Transverse colon (tissue), 4 donors: ENCODE data around the gene TMEM63B. TPM values are rescaled to one million over a fixed set of nuclear protein-coding genes. Genes with fewer than 3 reads are reported as not detected.

ENCODE experiments used
- DNase-seq: peaks from one replicate; pipeline ENCODE4 v3.0.0-alpha.2; 2019
- H3K27ac ChIP-seq, 4 donors: fragments of 200-600 bp; sonication (generic); 2 replicates each; pipeline ENCODE4 v1.5.1; 2016 to 2018; ENCODE audit warnings: inconsistent platforms in 4 of 4
- H3K27me3 ChIP-seq: fragments of 200-600 bp; sonication (generic); 2 replicates; pipeline ENCODE4 v1.5.1; 2017; ENCODE audit warnings: inconsistent platforms
- H3K36me3 ChIP-seq, 4 donors: fragments of 200-600 bp; sonication (generic); 2 replicates each; pipeline ENCODE4 v1.5.1; 2017 to 2019; ENCODE audit warnings: inconsistent platforms in 4 of 4
- H3K4me1 ChIP-seq, 4 donors: fragments of 200-600 bp; sonication (generic); 2 replicates each; pipeline ENCODE4 v1.5.1; 2017 to 2020; ENCODE audit warnings: inconsistent platforms in 4 of 4
- H3K4me3 ChIP-seq, 4 donors: fragments of 200-600 bp; sonication (generic); 1 replicate in 1 of 4; 2 replicates in 3 of 4; pipeline versions ENCODE4 v1.5.1 to v1.6.1; 2017 to 2019; ENCODE audit warnings: inconsistent platforms in 4 of 4
- H3K9me3 ChIP-seq, 2 donors: fragments of 200-600 bp; sonication (generic); 2 replicates each; pipeline ENCODE4 v1.5.1; 2017 to 2019; ENCODE audit warnings: inconsistent platforms in 2 of 2
- CTCF ChIP-seq, 5 experiments: fragments of 200-600 bp in 3 of 5; fragments of 450-650 bp in 2 of 5; sonication (generic) in 3 of 5; IDR thresholded peaks; 1 replicate in 2 of 5; 2 replicates in 3 of 5; pipeline ENCODE4 v1.5.1; 2016 to 2017; ENCODE audit warnings: antibody characterized with exemption in 5 of 5, inconsistent platforms in 3 of 5, mild to moderate bottlenecking in 2 of 5, moderate library complexity in 1 of 5
- EP300 ChIP-seq: sonication (generic); formaldehyde crosslinking; IDR thresholded peaks from one replicate; pipeline ENCODE4 v1.6.1; 2017; ENCODE audit warnings: antibody characterized with exemption, low read depth
- POLR2A ChIP-seq: fragments of 450-650 bp; IDR thresholded peaks from one replicate; pipeline ENCODE4 v1.6.1; 2016; ENCODE audit warnings: antibody characterized with exemption, mild to moderate bottlenecking, moderate library complexity
- POLR2AphosphoS5 ChIP-seq, 3 donors: sonication (generic); formaldehyde crosslinking; IDR thresholded peaks; one replicate each; pipeline ENCODE4 v1.6.1; 2016; ENCODE audit warnings: antibody characterized with exemption in 3 of 3
- WGBS, 2 donors: methylation state at CpG; one replicate each; pipeline ENCODE4 v1.1.5; 2018; ENCODE audit warnings: low coverage in 1 of 2; 5-methylcytosine and 5-hydroxymethylcytosine counted together
- in situ Hi-C, 4 donors: fragments of 200-750 bp; cut with MboI; loops; one replicate each; pipeline versions ENCODE4 v1.15.0 to v1.15.1; 2017; ENCODE audit warnings: low sequenced_read_pairs in 3 of 4, low pct_ligation_motif_present in 1 of 4, low pct_unique_long_range_greater_than_20kb in 1 of 4
- intact Hi-C: fragments of 100-400 bp; cut with DNase I; formaldehyde crosslinking; loops from one replicate; pipeline ENCODE4 v1.15.1; 2023; ENCODE audit warnings: low total_unique reads
- total RNA-seq, 4 donors: library from RNA; depleted of rRNA; stranded (reverse); fragments of >200 nt; gene quantifications; one replicate each; pipeline ENCODE4 v1.1.0, GENCODE V29; 2016

TMEM63B gene
- total RNA-seq, 4 donors from 2014 or later, result 35.0 to 258 (median 89.4) TPM

GRCh38 chr6:44084231-44085014 is 42.9 kb upstream of the TMEM63B start:
- H3K27ac ChIP-seq, result no peak overlapping the region
- no peaks in the 10 kb centered on the region for H3K36me3 ChIP-seq
- intact Hi-C loops, result no loop called here
- in situ Hi-C loops, result loop anchor here (10.0 to 25.0 kb wide), 4 partner anchors 320 to 472 kb away; no protein-coding TSS in a partner anchor
- DNase-seq, result no peak
- no peaks in the 10 kb centered on the region for H3K9me3 ChIP-seq
- no peak overlapping the region for H3K4me3 ChIP-seq
- peaks cover 0 to under 1% (median 0%) of the 10 kb centered on the region in 4 donors for H3K4me1 ChIP-seq
- no peak for TF ChIP-seq POLR2AphosphoS5 (IDR thresholded peaks at IDR 0.05)
- TF ChIP-seq EP300, result no peak
- no peak for TF ChIP-seq POLR2A
- no peak for TF ChIP-seq CTCF (IDR thresholded peaks at IDR 0.05)
- H3K27me3 ChIP-seq, result no peaks in the 10 kb centered on the region
- WGBS, 2 donors, result 86 to 100% methylated on average over 1 to 13 of the region's 13 CpGs

- H3K27me3 ChIP-seq, result no peaks in the 10 kb centered on the region
- no peak overlapping the region for H3K4me3 ChIP-seq
- no peaks in the 10 kb centered on the region for H3K36me3 ChIP-seq
- in situ Hi-C loops (loop anchor here (10.0 to 25.0 kb wide), 4 partner anchors 320 to 473 kb away; no protein-coding TSS in a partner anchor), intact Hi-C loops (no loop called here)
- no peak overlapping the region for H3K27ac ChIP-seq
- H3K4me1 ChIP-seq, result no peaks in the 10 kb centered on the region
- no peak for DNase-seq
- 85 to 100% methylated on average over 1 to 2 of the region's 2 CpGs for WGBS, 2 donors
- H3K9me3 ChIP-seq, result no peaks in the 10 kb centered on the region
- TF ChIP-seq POLR2AphosphoS5 (IDR thresholded peaks at IDR 0.05) (no peak), EP300 (no peak), CTCF (IDR thresholded peaks at IDR 0.05) (no peak), POLR2A (no peak)
These were observed 42.1 kb upstream of the TMEM63B start for GRCh38 chr6:44085219-44085618.

- no peak overlapping the region for H3K4me3 ChIP-seq
- H3K27me3 ChIP-seq, result no peaks in the 10 kb centered on the region
- no peak overlapping the region for H3K27ac ChIP-seq
- in situ Hi-C loops (loop anchor here (10.0 to 25.0 kb wide), 4 partner anchors 322 to 475 kb away; no protein-coding TSS in a partner anchor), intact Hi-C loops (no loop called here)
- no peak for TF ChIP-seq CTCF (IDR thresholded peaks at IDR 0.05)
- TF ChIP-seq POLR2A, result no peak
- no peak for TF ChIP-seq POLR2AphosphoS5 (IDR thresholded peaks at IDR 0.05)
- TF ChIP-seq EP300, result no peak
- no peaks in the 10 kb centered on the region for H3K36me3 ChIP-seq
- no peaks in the 10 kb centered on the region for H3K4me1 ChIP-seq
- H3K9me3 ChIP-seq, result no peaks in the 10 kb centered on the region
- no peak for DNase-seq
- WGBS, 2 donors, result 62% methylated on average over 9 of the region's 9 CpGs; no CpG with 5 or more reads in 1 of the 2 donors
These were observed 40.3 kb upstream of the TMEM63B start for GRCh38 chr6:44086931-44087574.

GRCh38 chr6:44087623-44088022 is 39.7 kb upstream of the TMEM63B start:
- H3K36me3 ChIP-seq, result no peaks in the 10 kb centered on the region
- H3K27ac ChIP-seq, result no peak overlapping the region
- H3K9me3 ChIP-seq, result no peaks in the 10 kb centered on the region
- DNase-seq, result no peak
- intact Hi-C loops (no loop called here), in situ Hi-C loops (loop anchor here (10.0 to 25.0 kb wide), 4 partner anchors 323 to 475 kb away; no protein-coding TSS in a partner anchor)
- TF ChIP-seq POLR2AphosphoS5 (IDR thresholded peaks at IDR 0.05), result no peak
- TF ChIP-seq EP300, result no peak
- no peak for TF ChIP-seq CTCF (IDR thresholded peaks at IDR 0.05)
- no peak for TF ChIP-seq POLR2A
- WGBS, 2 donors, result 97 to 100% methylated on average over 1 to 2 of the region's 2 CpGs
- no peak overlapping the region for H3K4me3 ChIP-seq
- no peaks in the 10 kb centered on the region for H3K4me1 ChIP-seq
- H3K27me3 ChIP-seq, result no peaks in the 10 kb centered on the region
